Neuronal stem cell (in vitro differentiated cells): ENCODE results near the gene NFATC2.

Experiments used
- DNase-seq: peaks from one replicate; pipeline ENCODE4 v3.0.0-alpha.2; 2013; ENCODE audit warnings: low spot score
- H2AFZ ChIP-seq: one replicate; pipeline ENCODE4 v1.6.1; 2013; ENCODE audit warnings: mild to moderate bottlenecking, low read length, inconsistent platforms
- H2AK5ac ChIP-seq: 2 replicates; pipeline ENCODE4 v1.6.1; 2013; ENCODE audit warnings: low read depth, mild to moderate bottlenecking, inconsistent platforms, low read length, moderate library complexity, mixed read lengths
- H2BK120ac ChIP-seq: 2 replicates; pipeline ENCODE4 v1.6.1; 2013; ENCODE audit warnings: low read depth, mild to moderate bottlenecking, inconsistent platforms, low read length, moderate library complexity, mixed read lengths
- H2BK12ac ChIP-seq: one replicate; pipeline ENCODE4 v1.6.1; 2013; ENCODE audit warnings: low read length, inconsistent platforms
- H2BK15ac ChIP-seq: 2 replicates; pipeline ENCODE4 v1.6.1; 2013; ENCODE audit warnings: mild to moderate bottlenecking, low read length, inconsistent platforms, mixed read lengths
- H2BK5ac ChIP-seq: one replicate; pipeline ENCODE4 v1.6.1; 2013; ENCODE audit warnings: inconsistent platforms, mild to moderate bottlenecking, low read length, moderate library complexity
- H3K14ac ChIP-seq: one replicate; pipeline ENCODE4 v1.6.1; 2013; ENCODE audit warnings: low read length, inconsistent platforms
- H3K18ac ChIP-seq: 2 replicates; pipeline ENCODE4 v1.6.1; 2013; ENCODE audit warnings: low read length, inconsistent platforms
- H3K23ac ChIP-seq: 2 replicates; pipeline ENCODE4 v1.6.1; 2013; ENCODE audit warnings: low read depth, mild to moderate bottlenecking, mixed read lengths, low read length, inconsistent platforms; ENCODE audit not compliant: poor library complexity
- H3K27ac ChIP-seq: replicated peaks from 3 replicates; pipeline ENCODE4 v1.5.1; 2013; ENCODE audit warnings: low read length, inconsistent platforms
- H3K27me3 ChIP-seq, 3 experiments: 2 replicates each; pipeline ENCODE4 v1.6.1; 2013; ENCODE audit warnings: low read length in 3 of 3, mild to moderate bottlenecking in 2 of 3, inconsistent platforms in 1 of 3, low read depth in 1 of 3, mixed read lengths in 1 of 3, moderate library complexity in 1 of 3; ENCODE audit not compliant: control insufficient read depth in 3 of 3, insufficient read depth in 3 of 3
- H3K36me3 ChIP-seq, 2 donors: replicated peaks in 1 of 2; 2 replicates each; pipeline ENCODE4 v1.6.1; 2013; ENCODE audit warnings: low read length in 2 of 2; ENCODE audit not compliant: control insufficient read depth in 2 of 2, insufficient read depth in 2 of 2
- H3K4ac ChIP-seq: 2 replicates; pipeline ENCODE4 v1.6.1; 2013; ENCODE audit warnings: inconsistent platforms, mild to moderate bottlenecking, low read length, moderate library complexity
- H3K4me1 ChIP-seq, 2 donors: 1 replicate in 1 of 2; 2 replicates in 1 of 2; pipeline ENCODE4 v1.6.1; 2013; ENCODE audit warnings: low read length in 2 of 2, low read depth in 1 of 2; ENCODE audit not compliant: control insufficient read depth in 2 of 2, insufficient read depth in 1 of 2
- H3K4me2 ChIP-seq: one replicate; pipeline ENCODE4 v1.6.1; 2013; ENCODE audit warnings: mild to moderate bottlenecking, low read length, inconsistent platforms; ENCODE audit not compliant: insufficient read depth, poor library complexity, severe bottlenecking
- H3K4me3 ChIP-seq, 2 donors: 2 replicates each; pipeline ENCODE4 v1.5.1; 2013; ENCODE audit warnings: low read length in 2 of 2, mild to moderate bottlenecking in 2 of 2, inconsistent platforms in 1 of 2, moderate library complexity in 1 of 2
- H3K79me1 ChIP-seq: one replicate; pipeline ENCODE4 v1.6.1; 2013; ENCODE audit warnings: low read depth, mild to moderate bottlenecking, inconsistent platforms, low read length, moderate library complexity
- H3K9ac ChIP-seq: one replicate; pipeline ENCODE4 v1.6.1; 2013; ENCODE audit warnings: mild to moderate bottlenecking, low read depth, low read length, inconsistent platforms; ENCODE audit not compliant: poor library complexity
- H3K9me3 ChIP-seq, 2 donors: replicated peaks in 1 of 2; 2 replicates each; pipeline versions ENCODE3 to v1.6.1; 2013; ENCODE audit warnings: low read length in 2 of 2, mild to moderate bottlenecking in 2 of 2, inconsistent platforms in 1 of 2, low read depth in 1 of 2, mixed read lengths in 1 of 2, moderate library complexity in 1 of 2; ENCODE audit not compliant: control insufficient read depth in 2 of 2, insufficient read depth in 1 of 2
- H4K8ac ChIP-seq: one replicate; pipeline ENCODE4 v1.6.1; 2013; ENCODE audit warnings: low read depth, mild to moderate bottlenecking, inconsistent platforms, low read length, moderate library complexity
- H4K91ac ChIP-seq: one replicate; pipeline ENCODE4 v1.6.1; 2013; ENCODE audit warnings: low read length, low read depth, mild to moderate bottlenecking, inconsistent platforms; ENCODE audit not compliant: poor library complexity
- WGBS, 2 donors: extraction: QIAGEN DNeasy Blood & Tissue Kit; methylation state at CpG; one replicate each; pipeline ENCODE4 v1.1.7; 2013; ENCODE audit warnings: missing lambda C conversion rate in 2 of 2, mixed read lengths in 1 of 2; ENCODE audit not compliant: insufficient read length in 2 of 2, insufficient replicate concordance in 1 of 2; ENCODE audit errors: extremely low coverage in 2 of 2; 5-methylcytosine and 5-hydroxymethylcytosine counted together

The NFATC2 gene

GRCh38 chr20:51586005-51586440, 43.5 kb upstream of the NFATC2 start:
- no CpG with 5 or more reads among the region's 4 CpGs for WGBS, 2 donors
- Histone ChIP-seq H3K79me1 (no peaks in the 10 kb centered on the region), H4K91ac (no peak overlapping the region), H3K9me3 (no peaks in the 10 kb centered on the region), H2BK120ac (no peak overlapping the region), H3K4me3 (no peak overlapping the region), H3K27ac (no peak overlapping the region), H2AK5ac (no peak overlapping the region), H3K27me3 (no peaks in the 10 kb centered on the region), H3K14ac (no peak overlapping the region), H2AFZ (no peak overlapping the region), H3K36me3 (no peaks in the 10 kb centered on the region), H3K4me1 (no peaks in the 10 kb centered on the region), H2BK12ac (no peak overlapping the region), H3K23ac (no peak overlapping the region), H3K4me2 (no peak overlapping the region), H3K4ac (no peak overlapping the region), H2BK5ac (no peak overlapping the region), H4K8ac (no peak overlapping the region), H3K18ac (no peak overlapping the region), H2BK15ac (no peak overlapping the region), H3K9ac (no peak overlapping the region)
- no peak for DNase-seq

GRCh38 chr20:51585148-51585547, 42.6 kb upstream of the NFATC2 start:
- Histone ChIP-seq H3K27ac (no peak overlapping the region), H4K91ac (no peak overlapping the region), H3K4me1 (no peaks in the 10 kb centered on the region), H3K4me3 (no peak overlapping the region), H3K79me1 (no peaks in the 10 kb centered on the region), H3K36me3 (no peaks in the 10 kb centered on the region), H3K4ac (no peak overlapping the region), H2AFZ (no peak overlapping the region), H4K8ac (no peak overlapping the region), H2BK120ac (no peak overlapping the region), H3K23ac (no peak overlapping the region), H3K27me3 (no peaks in the 10 kb centered on the region), H3K18ac (no peak overlapping the region), H3K14ac (no peak overlapping the region), H2BK12ac (no peak overlapping the region), H2AK5ac (no peak overlapping the region), H2BK5ac (no peak overlapping the region), H3K4me2 (no peak overlapping the region), H3K9me3 (no peaks in the 10 kb centered on the region), H3K9ac (no peak overlapping the region), H2BK15ac (no peak overlapping the region)
- no peak for DNase-seq
- WGBS, 2 donors: no CpG with 5 or more reads among the region's 4 CpGs

- no peak overlapping the region for H3K14ac ChIP-seq
- H4K8ac ChIP-seq: no peak overlapping the region
- no peak overlapping the region for H2AFZ ChIP-seq
- no peaks in the 10 kb centered on the region for H3K4me1 ChIP-seq
- H3K9me3 ChIP-seq: no peaks in the 10 kb centered on the region
- H2BK5ac ChIP-seq: no peak overlapping the region
- H3K4me2 ChIP-seq: no peak overlapping the region
- H4K91ac ChIP-seq: no peak overlapping the region
- H2BK120ac ChIP-seq: no peak overlapping the region
- no peak overlapping the region for H2BK15ac ChIP-seq
- H3K4me3 ChIP-seq: no peak overlapping the region
- no peak overlapping the region for H3K4ac ChIP-seq
- no peak overlapping the region for H3K27ac ChIP-seq
- no peak for DNase-seq
- no peak overlapping the region for H3K23ac ChIP-seq
- H2AK5ac ChIP-seq: no peak overlapping the region
- H3K36me3 ChIP-seq: no peaks in the 10 kb centered on the region
- H3K79me1 ChIP-seq: no peaks in the 10 kb centered on the region
- H3K27me3 ChIP-seq: no peaks in the 10 kb centered on the region
- no peak overlapping the region for H3K18ac ChIP-seq
- whole genome bisulfite sequencing, 2 donors: no CpG with 5 or more reads among the region's 4 CpGs
- no peak overlapping the region for H3K9ac ChIP-seq
- no peak overlapping the region for H2BK12ac ChIP-seq
These were observed 42.2 kb upstream of the NFATC2 start for GRCh38 chr20:51584737-51585136.

- Histone ChIP-seq H3K27me3 (no peaks in the 10 kb centered on the region), H3K27ac (no peak overlapping the region), H3K79me1 (no peaks in the 10 kb centered on the region), H3K36me3 (no peaks in the 10 kb centered on the region), H2AK5ac (no peak overlapping the region), H3K18ac (no peak overlapping the region), H2BK15ac (no peak overlapping the region), H4K91ac (no peak overlapping the region), H2BK120ac (no peak overlapping the region), H3K4me1 (no peaks in the 10 kb centered on the region), H4K8ac (no peak overlapping the region), H2BK12ac (no peak overlapping the region), H3K14ac (no peak overlapping the region), H3K4ac (no peak overlapping the region), H2AFZ (no peak overlapping the region), H3K23ac (no peak overlapping the region), H3K4me2 (no peak overlapping the region), H3K9ac (no peak overlapping the region), H3K4me3 (no peak overlapping the region), H3K9me3 (no peaks in the 10 kb centered on the region), H2BK5ac (no peak overlapping the region)
- WGBS, 2 donors: no CpG with 5 or more reads among the region's 8 CpGs
- DNase-seq: no peak
These were observed 41.6 kb upstream of the NFATC2 start for GRCh38 chr20:51584116-51584515.
